Measurements from ENCODE around the gene PCDHA1.
"Not testable (repeated sequence)": the region's sequence is repeated elsewhere in the genome, so short reads cannot be mapped to it uniquely, and the experiment has no call there.

The PCDHA1 gene

GRCh38 chr5:140785905-140786686 is at the start of gene PCDHA1:
Gene PCDHA1, plus strand, starts transcription at chr5:140786140.
- DNase-seq, result no peak

DNA sequence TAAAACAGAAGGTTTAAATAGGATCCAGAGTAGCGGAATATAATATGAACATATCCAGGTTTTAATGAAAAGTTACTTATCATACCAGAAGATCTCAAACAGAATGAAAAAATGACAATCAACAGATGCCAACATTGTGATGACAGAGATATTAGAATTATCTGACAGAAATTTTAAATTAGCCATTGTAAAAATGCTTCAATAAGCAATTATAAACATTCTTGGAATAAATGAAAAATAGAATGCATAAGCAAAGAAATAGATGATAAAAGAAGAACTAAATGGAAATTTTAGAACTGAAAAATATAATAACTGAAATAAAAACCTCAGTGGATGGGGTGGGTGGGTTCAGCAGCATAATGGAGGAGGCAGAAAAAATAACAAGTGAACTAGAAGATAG is 48.5 kb upstream of the PCDHA1 start:
- DNase-seq, result no peak

GRCh38 chr5:140741967-140742366 is 44.0 kb upstream of the PCDHA1 start:
- no peak for DNase-seq

DNA sequence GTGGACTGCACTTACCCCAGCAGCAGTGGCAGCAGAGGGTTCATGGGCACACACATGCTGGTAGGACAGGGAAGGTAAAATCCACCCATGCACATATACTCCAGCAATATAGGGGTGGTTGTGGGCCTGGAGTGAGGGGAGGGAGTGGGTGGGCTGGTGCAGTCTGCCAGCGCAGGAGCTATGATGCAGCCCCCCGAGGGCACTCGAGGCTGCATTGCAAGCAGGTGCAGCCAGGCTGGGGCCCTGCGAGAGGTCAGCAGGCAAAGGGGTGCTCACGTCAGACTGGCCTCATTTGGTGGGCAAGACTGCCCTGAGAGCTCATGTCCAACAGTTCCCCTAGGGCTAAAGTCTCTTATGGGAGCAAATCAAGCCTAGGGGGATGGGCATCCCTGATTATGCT is 32.4 kb upstream of the PCDHA1 start:
- no peak for DNase-seq

DNA sequence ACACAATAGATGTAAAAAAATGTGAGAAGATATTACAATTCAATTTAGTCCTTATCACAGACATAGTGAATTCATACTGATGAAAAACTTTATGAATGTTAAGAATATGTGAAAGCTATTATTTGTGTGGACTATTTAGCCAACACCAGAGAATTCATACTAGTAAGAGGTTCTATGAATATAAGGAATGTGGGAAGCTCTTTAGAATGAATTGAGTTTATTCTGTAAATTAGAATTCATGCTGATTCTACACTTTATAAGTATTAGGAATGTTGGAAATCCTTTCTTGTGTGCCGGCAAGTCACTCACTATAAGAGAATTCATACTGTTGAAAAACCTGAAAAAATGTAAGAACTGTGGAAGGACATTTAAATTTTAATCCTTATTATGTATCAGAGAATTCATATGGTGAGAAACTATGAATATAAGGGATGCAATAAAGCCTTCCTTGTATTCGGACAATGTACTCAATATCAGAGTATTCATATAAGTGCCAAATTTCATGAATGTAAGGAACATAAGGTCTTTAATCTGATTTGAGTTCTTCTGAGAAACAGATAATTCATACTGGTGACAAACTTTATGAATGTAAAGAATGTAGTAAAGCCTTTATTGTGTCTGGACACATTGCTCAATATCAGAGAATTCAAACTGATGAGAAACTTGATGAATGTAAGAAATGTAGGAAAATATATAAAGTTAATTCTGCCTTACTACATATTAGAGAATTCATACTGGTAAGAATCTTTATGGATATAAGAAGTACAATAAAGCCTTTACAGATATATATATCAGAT is 21.6 kb upstream of the PCDHA1 start:
- no peak for DNase-seq

- no peak for DNase-seq
Observed at GRCh38 chr5:140767444-140767843, 18.5 kb upstream of the PCDHA1 start.

DNA sequence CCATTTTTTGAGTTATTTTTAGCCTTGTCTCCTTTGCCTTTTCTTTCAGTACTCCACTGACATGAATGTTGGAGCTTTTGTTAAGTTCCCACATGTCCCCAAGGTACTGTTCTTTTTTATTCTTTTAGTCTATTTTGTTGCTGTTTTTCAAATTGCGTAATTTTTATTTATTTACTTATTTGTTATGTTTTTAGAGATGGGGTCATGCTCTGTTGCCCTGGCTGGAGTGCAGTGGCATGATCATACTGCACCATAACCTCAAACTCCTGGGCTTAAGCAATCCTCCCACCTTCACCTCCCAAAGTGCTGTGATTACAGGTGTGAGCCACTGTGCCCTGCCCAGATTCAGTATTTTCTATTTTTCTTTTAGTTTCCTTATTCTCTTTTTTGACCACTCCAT is 5.4 kb upstream of the PCDHA1 start:
- DNase-seq, result no peak

DNA sequence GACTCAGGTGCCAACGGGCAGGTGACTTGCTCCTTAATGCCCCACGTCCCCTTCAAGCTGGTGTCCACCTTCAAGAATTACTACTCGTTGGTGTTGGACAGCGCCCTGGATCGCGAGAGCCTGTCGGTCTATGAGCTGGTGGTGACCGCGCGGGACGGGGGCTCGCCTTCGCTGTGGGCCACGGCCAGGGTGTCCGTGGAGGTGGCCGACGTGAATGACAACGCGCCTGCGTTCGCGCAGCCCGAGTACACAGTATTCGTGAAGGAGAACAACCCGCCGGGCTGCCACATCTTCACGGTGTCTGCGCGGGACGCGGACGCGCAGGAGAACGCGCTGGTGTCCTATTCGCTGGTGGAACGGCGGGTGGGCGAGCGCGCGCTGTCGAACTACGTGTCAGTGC is 1.5 kb downstream of the PCDHA1 start:
- DNase-seq, result not testable (repeated sequence)

DNA sequence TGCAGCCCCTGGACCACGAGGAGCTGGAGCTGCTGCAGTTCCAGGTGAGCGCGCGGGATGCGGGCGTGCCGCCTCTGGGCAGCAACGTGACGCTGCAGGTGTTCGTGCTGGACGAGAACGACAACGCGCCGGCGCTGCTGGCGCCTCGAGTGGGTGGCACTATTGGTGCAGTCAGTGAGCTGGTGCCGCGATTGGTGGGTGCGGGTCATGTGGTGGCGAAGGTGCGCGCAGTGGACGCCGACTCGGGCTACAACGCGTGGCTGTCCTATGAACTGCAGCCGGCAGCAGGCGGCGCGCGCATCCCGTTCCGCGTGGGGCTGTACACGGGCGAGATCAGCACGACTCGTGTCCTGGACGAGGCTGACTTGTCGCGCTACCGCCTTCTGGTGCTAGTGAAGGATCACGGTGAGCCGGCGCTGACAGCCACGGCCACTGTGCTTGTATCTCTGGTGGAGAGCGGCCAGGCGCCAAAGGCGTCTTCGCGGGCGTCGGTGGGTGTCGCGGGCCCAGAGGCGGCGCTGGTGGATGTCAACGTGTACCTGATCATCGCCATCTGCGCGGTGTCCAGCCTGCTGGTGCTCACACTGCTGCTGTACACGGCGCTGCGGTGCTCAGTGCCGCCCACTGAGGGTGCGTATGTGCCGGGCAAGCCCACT is 2.0 kb downstream of the PCDHA1 start:
- DNase-seq, result not testable (repeated sequence)

GRCh38 chr5:140791089-140791488 is 5.1 kb downstream of the PCDHA1 start:
- DNase-seq, result no peak

- no peak for DNase-seq
Observed at GRCh38 chr5:140794595-140795258, 8.8 kb downstream of the PCDHA1 start, which contains the start of gene PCDHA2. Gene PCDHA2, plus strand, starts transcription at chr5:140794852.

GRCh38 chr5:140795259-140795641 is 9.3 kb downstream of the PCDHA1 start:
- DNase-seq, result no peak

DNA sequence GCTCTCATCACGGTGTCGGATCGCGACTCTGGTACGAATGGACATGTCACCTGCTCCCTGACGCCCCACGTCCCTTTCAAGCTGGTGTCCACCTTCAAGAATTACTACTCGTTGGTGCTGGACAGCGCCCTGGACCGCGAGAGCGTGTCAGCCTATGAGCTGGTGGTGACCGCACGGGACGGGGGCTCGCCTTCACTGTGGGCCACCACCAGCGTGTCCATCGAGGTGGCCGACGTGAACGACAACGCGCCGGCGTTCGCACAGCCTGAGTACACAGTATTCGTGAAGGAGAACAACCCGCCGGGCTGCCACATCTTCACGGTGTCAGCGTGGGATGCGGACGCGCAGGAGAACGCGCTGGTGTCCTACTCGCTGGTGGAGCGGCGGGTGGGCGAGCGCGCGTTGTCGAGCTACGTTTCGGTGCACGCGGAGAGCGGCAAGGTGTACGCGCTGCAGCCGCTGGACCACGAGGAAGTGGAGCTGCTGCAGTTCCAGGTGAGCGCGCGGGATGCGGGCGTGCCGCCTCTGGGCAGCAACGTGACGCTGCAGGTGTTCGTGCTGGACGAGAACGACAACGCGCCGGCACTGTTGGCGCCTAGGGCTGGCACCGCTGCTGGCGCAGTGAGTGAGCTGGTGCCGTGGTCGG is 10.3 kb downstream of the PCDHA1 start:
- not testable (repeated sequence) for DNase-seq

- no peak for DNase-seq
Observed at GRCh38 chr5:140796718-140797095, 10.8 kb downstream of the PCDHA1 start.

DNA sequence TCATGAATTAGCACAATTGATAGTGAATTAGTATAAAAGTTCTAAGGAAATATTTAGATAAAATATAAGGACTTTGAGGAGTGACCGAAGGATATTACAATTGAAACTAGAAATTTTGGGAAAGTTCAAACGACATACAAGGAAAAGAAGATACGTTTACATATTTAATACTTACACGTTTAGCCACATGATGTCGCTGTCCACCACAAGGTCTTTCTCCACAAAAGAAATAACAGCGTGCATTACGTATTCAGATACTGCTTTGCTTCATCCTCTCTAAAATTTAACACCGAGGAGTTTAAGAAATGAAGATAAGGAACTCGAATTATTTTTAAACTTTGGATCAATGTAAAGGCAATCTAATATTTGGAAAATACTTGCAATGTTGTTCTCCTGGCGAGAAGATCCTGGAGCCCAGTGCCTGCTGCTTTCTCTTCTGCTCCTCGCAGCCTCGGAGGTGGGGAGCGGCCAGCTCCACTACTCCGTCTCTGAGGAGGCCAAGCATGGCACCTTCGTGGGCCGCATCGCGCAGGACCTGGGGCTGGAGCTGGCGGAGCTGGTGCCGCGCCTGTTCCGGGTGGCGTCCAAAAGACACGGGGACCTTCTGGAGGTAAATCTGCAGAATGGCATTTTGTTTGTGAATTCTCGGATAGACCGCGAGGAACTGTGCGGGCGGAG is 15.0 kb downstream of the PCDHA1 start, which contains the start of gene PCDHA3:
Gene PCDHA3 (plus strand): TSS at position 242 of the 678 bp plus-strand sequence.
- no peak for DNase-seq

- DNase-seq, result no peak
Observed at GRCh38 chr5:140801494-140801841, 15.5 kb downstream of the PCDHA1 start.

DNA sequence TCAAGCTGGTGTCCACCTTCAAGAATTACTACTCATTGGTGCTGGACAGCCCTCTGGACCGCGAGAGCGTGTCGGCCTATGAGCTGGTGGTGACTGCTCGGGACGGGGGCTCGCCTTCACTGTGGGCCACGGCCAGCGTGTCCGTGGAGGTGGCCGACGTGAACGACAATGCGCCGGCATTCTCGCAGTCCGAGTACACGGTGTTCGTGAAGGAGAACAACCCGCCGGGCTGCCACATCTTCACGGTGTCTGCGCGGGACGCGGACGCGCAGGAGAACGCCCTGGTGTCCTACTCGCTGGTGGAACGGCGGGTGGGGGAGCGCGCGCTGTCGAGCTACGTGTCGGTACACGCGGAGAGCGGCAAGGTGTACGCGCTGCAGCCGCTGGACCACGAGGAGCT is 16.4 kb downstream of the PCDHA1 start:
- DNase-seq, result not testable (repeated sequence)

GRCh38 chr5:140802781-140803271 is 16.9 kb downstream of the PCDHA1 start:
- no peak for DNase-seq

GRCh38 chr5:140806834-140807775 is 21.2 kb downstream of the PCDHA1 start, which contains the start of gene PCDHA4:
Gene PCDHA4, plus strand, starts transcription at chr5:140807068.
- no peak for DNase-seq

GRCh38 chr5:140808241-140808888 is 22.4 kb downstream of the PCDHA1 start:
- DNase-seq, result not testable (repeated sequence)

Data from activated gamma-delta T cell treated with Interleukin-2 at 50 U/mL for 16 hours (primary cell).